Measurements from ENCODE around the gene ZBTB4.

DNA sequence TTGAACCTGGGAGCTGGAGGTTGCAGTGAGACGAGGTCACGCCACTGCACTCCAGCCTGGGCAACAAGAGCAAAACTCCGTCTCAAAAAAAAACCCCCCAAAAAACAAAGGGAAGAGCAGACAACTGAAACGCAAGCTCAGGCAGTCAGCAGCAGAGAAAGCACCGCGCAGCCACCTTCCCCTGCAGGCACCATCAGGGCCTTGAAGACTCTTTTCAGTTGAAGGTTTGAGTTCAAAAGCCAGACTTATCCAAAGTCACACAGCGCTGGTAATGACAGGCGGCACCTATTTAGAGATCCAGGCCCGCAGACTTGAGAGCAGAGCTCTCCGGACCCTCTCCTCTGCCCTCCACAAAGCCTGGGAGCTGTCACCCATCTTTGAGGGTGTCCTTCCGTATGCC, 11.1 kb downstream of the ZBTB4 start:
- TF ChIP-seq, protein P1, sequence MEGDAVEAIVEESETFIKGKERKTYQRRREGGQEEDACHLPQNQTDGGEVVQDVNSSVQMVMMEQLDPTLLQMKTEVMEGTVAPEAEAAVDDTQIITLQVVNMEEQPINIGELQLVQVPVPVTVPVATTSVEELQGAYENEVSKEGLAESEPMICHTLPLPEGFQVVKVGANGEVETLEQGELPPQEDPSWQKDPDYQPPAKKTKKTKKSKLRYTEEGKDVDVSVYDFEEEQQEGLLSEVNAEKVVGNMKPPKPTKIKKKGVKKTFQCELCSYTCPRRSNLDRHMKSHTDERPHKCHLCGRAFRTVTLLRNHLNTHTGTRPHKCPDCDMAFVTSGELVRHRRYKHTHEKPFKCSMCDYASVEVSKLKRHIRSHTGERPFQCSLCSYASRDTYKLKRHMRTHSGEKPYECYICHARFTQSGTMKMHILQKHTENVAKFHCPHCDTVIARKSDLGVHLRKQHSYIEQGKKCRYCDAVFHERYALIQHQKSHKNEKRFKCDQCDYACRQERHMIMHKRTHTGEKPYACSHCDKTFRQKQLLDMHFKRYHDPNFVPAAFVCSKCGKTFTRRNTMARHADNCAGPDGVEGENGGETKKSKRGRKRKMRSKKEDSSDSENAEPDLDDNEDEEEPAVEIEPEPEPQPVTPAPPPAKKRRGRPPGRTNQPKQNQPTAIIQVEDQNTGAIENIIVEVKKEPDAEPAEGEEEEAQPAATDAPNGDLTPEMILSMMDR (IDR thresholded peaks at IDR 0.05; ENCODE audit: insufficient read depth, low read length), result no peak
- TF ChIP-seq GABPA (IDR thresholded peaks at IDR 0.05; ENCODE audit: low read depth), result no peak
- TF ChIP-seq, protein P2, sequence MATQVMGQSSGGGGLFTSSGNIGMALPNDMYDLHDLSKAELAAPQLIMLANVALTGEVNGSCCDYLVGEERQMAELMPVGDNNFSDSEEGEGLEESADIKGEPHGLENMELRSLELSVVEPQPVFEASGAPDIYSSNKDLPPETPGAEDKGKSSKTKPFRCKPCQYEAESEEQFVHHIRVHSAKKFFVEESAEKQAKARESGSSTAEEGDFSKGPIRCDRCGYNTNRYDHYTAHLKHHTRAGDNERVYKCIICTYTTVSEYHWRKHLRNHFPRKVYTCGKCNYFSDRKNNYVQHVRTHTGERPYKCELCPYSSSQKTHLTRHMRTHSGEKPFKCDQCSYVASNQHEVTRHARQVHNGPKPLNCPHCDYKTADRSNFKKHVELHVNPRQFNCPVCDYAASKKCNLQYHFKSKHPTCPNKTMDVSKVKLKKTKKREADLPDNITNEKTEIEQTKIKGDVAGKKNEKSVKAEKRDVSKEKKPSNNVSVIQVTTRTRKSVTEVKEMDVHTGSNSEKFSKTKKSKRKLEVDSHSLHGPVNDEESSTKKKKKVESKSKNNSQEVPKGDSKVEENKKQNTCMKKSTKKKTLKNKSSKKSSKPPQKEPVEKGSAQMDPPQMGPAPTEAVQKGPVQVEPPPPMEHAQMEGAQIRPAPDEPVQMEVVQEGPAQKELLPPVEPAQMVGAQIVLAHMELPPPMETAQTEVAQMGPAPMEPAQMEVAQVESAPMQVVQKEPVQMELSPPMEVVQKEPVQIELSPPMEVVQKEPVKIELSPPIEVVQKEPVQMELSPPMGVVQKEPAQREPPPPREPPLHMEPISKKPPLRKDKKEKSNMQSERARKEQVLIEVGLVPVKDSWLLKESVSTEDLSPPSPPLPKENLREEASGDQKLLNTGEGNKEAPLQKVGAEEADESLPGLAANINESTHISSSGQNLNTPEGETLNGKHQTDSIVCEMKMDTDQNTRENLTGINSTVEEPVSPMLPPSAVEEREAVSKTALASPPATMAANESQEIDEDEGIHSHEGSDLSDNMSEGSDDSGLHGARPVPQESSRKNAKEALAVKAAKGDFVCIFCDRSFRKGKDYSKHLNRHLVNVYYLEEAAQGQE (IDR thresholded peaks at IDR 0.05; ENCODE audit: insufficient replicate concordance, low read depth), result no peak

All from HL-60 (cell line).